H9 (cell line): Measurements from ENCODE around the gene PHF12. TPM values are rescaled to one million over a fixed set of nuclear protein-coding genes. Genes with fewer than 3 reads are reported as not detected.

Experiments
- DNase-seq: peaks from one replicate; pipeline ENCODE4 v3.0.0-alpha.2; 2017
- H2AFZ ChIP-seq: one replicate; pipeline ENCODE4 v1.6.1; 2013; ENCODE audit warnings: mild to moderate bottlenecking, low read length, control low read depth, moderate library complexity
- H2AK5ac ChIP-seq: 2 replicates; pipeline ENCODE4 v1.6.1; 2013; ENCODE audit warnings: low read length, control low read depth, mixed read lengths; ENCODE audit not compliant: insufficient read length
- H2BK120ac ChIP-seq: one replicate; pipeline ENCODE4 v1.6.1; 2013; ENCODE audit warnings: low read depth, mild to moderate bottlenecking, low read length, control low read depth, inconsistent platforms; ENCODE audit not compliant: poor library complexity, severe bottlenecking
- H2BK12ac ChIP-seq: 2 replicates; pipeline ENCODE4 v1.6.1; 2013; ENCODE audit warnings: low read length, control low read depth, mixed read lengths, low read depth; ENCODE audit not compliant: insufficient read length
- H2BK15ac ChIP-seq: 2 replicates; pipeline ENCODE4 v1.6.1; 2013; ENCODE audit warnings: low read depth, low read length, control low read depth
- H2BK20ac ChIP-seq: one replicate; pipeline ENCODE4 v1.6.1; 2013; ENCODE audit warnings: low read depth, mild to moderate bottlenecking, low read length, control low read depth, inconsistent platforms; ENCODE audit not compliant: poor library complexity, severe bottlenecking
- H2BK5ac ChIP-seq: 2 replicates; pipeline ENCODE4 v1.6.1; 2013; ENCODE audit warnings: low read length, control low read depth, mixed read lengths; ENCODE audit not compliant: insufficient read length
- H3K14ac ChIP-seq: 2 replicates; pipeline ENCODE4 v1.6.1; 2013; ENCODE audit warnings: low read length, control low read depth; ENCODE audit not compliant: insufficient read depth
- H3K18ac ChIP-seq: 2 replicates; pipeline ENCODE4 v1.6.1; 2013; ENCODE audit warnings: low read depth, mild to moderate bottlenecking, mixed read lengths, low read length, control low read depth; ENCODE audit not compliant: insufficient read length
- H3K23ac ChIP-seq: 2 replicates; pipeline ENCODE4 v1.6.1; 2013; ENCODE audit warnings: low read length, control low read depth, mixed read lengths, low read depth; ENCODE audit not compliant: insufficient read length
- H3K23me2 ChIP-seq: 2 replicates; pipeline ENCODE4 v1.6.1; 2013; ENCODE audit warnings: low read depth, mild to moderate bottlenecking, mixed read lengths, low read length, control low read depth; ENCODE audit not compliant: insufficient read length, poor library complexity, severe bottlenecking
- H3K27ac ChIP-seq: 2 replicates; pipeline ENCODE4 v1.5.1; 2013; ENCODE audit warnings: low read length, control low read depth, mixed read lengths, low read depth; ENCODE audit not compliant: insufficient read length
- H3K27me3 ChIP-seq: 2 replicates; pipeline ENCODE4 v1.6.1; 2013; ENCODE audit warnings: low read length, control low read depth, inconsistent platforms; ENCODE audit not compliant: insufficient read depth
- H3K4ac ChIP-seq: 2 replicates; pipeline ENCODE4 v1.6.1; 2013; ENCODE audit warnings: low read depth, mild to moderate bottlenecking, control low read depth, inconsistent platforms, low read length, moderate library complexity
- H3K4me1 ChIP-seq: 2 replicates; pipeline ENCODE4 v1.6.1; 2013; ENCODE audit warnings: low read length, control low read depth, inconsistent platforms; ENCODE audit not compliant: insufficient read depth
- H3K4me2 ChIP-seq: 2 replicates; pipeline ENCODE4 v1.6.1; 2013; ENCODE audit warnings: low read length, control low read depth, mixed read lengths; ENCODE audit not compliant: insufficient read length, insufficient read depth
- H3K56ac ChIP-seq: 2 replicates; pipeline ENCODE4 v1.6.1; 2013; ENCODE audit warnings: low read depth, mild to moderate bottlenecking, mixed read lengths, low read length, control low read depth; ENCODE audit not compliant: insufficient read length
- H3K79me1 ChIP-seq: 2 replicates; pipeline ENCODE4 v1.6.1; 2013; ENCODE audit warnings: low read depth, mild to moderate bottlenecking, moderate library complexity, low read length, control low read depth, inconsistent platforms; ENCODE audit not compliant: insufficient read depth, poor library complexity, severe bottlenecking
- H3K79me2 ChIP-seq: 2 replicates; pipeline ENCODE4 v1.6.1; 2013; ENCODE audit warnings: low read length, control low read depth, inconsistent platforms; ENCODE audit not compliant: insufficient read depth
- H3K9ac ChIP-seq: 2 replicates; pipeline ENCODE4 v1.6.1; 2013; ENCODE audit warnings: low read length, control low read depth, mixed read lengths; ENCODE audit not compliant: insufficient read length; ENCODE audit errors: extremely low read depth
- H3K9me3 ChIP-seq: one replicate; pipeline ENCODE4 v1.6.1; 2013; ENCODE audit warnings: low read depth, low read length, inconsistent platforms; ENCODE audit not compliant: control insufficient read depth
- H3T11ph ChIP-seq: one replicate; pipeline ENCODE4 v1.6.1; 2013; ENCODE audit warnings: mild to moderate bottlenecking, low read length, control low read depth, inconsistent platforms
- H4K20me1 ChIP-seq: one replicate; pipeline ENCODE4 v1.6.1; 2013; ENCODE audit not compliant: control insufficient read depth, insufficient read length, insufficient read depth
- H4K5ac ChIP-seq: 2 replicates; pipeline ENCODE4 v1.6.1; 2013; ENCODE audit warnings: low read depth, mild to moderate bottlenecking, mixed read lengths, low read length, control low read depth; ENCODE audit not compliant: insufficient read length
- H4K8ac ChIP-seq: replicated peaks from 2 replicates; pipeline ENCODE4 v1.6.1; 2013; ENCODE audit warnings: low read length, control low read depth, mixed read lengths, low read depth; ENCODE audit not compliant: insufficient read length
- H4K91ac ChIP-seq: 2 replicates; pipeline ENCODE4 v1.6.1; 2013; ENCODE audit warnings: low read depth, mild to moderate bottlenecking, moderate library complexity, mixed read lengths, low read length, control low read depth; ENCODE audit not compliant: insufficient read length
- H3K27ac Mint-ChIP-seq, 3 experiments: 2 replicates in 2 of 3; 3 replicates in 1 of 3; pipeline ENCODE4 v1.8.0; 2020 to 2021; ENCODE audit warnings: mixed read lengths in 3 of 3, mild to moderate bottlenecking in 1 of 3, moderate library complexity in 1 of 3
- H3K27me3 Mint-ChIP-seq: 2 replicates; pipeline ENCODE4 v1.8.0; 2021; ENCODE audit warnings: low read depth, mild to moderate bottlenecking, moderate library complexity, mixed read lengths
- H3K36me3 Mint-ChIP-seq, 3 experiments: 2 replicates in 2 of 3; 3 replicates in 1 of 3; pipeline ENCODE4 v1.8.0; 2020 to 2021; ENCODE audit warnings: low read depth in 3 of 3, mixed read lengths in 3 of 3; ENCODE audit not compliant: insufficient read depth in 1 of 3
- H3K4me1 Mint-ChIP-seq, 2 experiments: 2 replicates each; pipeline ENCODE4 v1.8.0; 2020; ENCODE audit warnings: mixed read lengths in 2 of 2
- H3K4me3 Mint-ChIP-seq, 2 experiments: 2 replicates in 1 of 2; 3 replicates in 1 of 2; pipeline ENCODE4 v1.8.0; 2020 to 2021; ENCODE audit warnings: mild to moderate bottlenecking in 2 of 2, mixed read lengths in 2 of 2, moderate library complexity in 1 of 2
- H3K9me3 Mint-ChIP-seq, 2 experiments: 2 replicates in 1 of 2; 3 replicates in 1 of 2; pipeline ENCODE4 v1.8.0; 2020; ENCODE audit warnings: mild to moderate bottlenecking in 2 of 2, mixed read lengths in 2 of 2, moderate library complexity in 1 of 2
- CTCF ChIP-seq: fragments of 200-600 bp; sonication (generic); conservative IDR thresholded peaks from 3 replicates; pipeline ENCODE4 v1.8.0; 2021; ENCODE audit warnings: antibody characterized with exemption, mild to moderate bottlenecking
- WGBS: extraction: QIAGEN DNeasy Blood & Tissue Kit; methylation state at CpG from one replicate; pipeline ENCODE4 v1.1.7; 2013; ENCODE audit warnings: missing lambda C conversion rate, low lambda C conversion rate, mixed read lengths; ENCODE audit not compliant: insufficient read length; ENCODE audit errors: extremely low coverage; 5-methylcytosine and 5-hydroxymethylcytosine counted together
- total RNA-seq: library from RNA; stranded (reverse); gene quantifications from 2 replicates; pipeline ENCODE4 v1.2.1, GENCODE V29; 2021

PHF12 gene
- total RNA-seq, 1 experiment from 2014 or later: 62.1 TPM

- Mint-ChIP-seq H3K4me3 (peak overlapping the region in 1 of 2 experiments; percentile 17; a peak in 2 of 5 replicates), H3K4me1 (peaks cover 40 to 53% of the 10 kb centered on the region in 2 experiments), H3K27me3 (peaks cover 8% of the 10 kb centered on the region), H3K9me3 (peaks cover 0 to 2% of the 10 kb centered on the region in 2 experiments; a peak in 1 of 5 replicates), H3K36me3 (no peaks in the 10 kb centered on the region; a peak in 1 of 7 replicates), H3K27ac (no peak overlapping the region)
- Histone ChIP-seq H3K56ac (no peak overlapping the region), H4K8ac (no peak overlapping the region), H2BK120ac (no peak overlapping the region), H3K4me1 (peaks cover 4% of the 10 kb centered on the region; the same call in 1 of the 2 replicates), H2AFZ (no peak overlapping the region), H3K4me2 (peak overlapping the region; percentile 19), H3K23ac (no peak overlapping the region), H3K4ac (no peak overlapping the region), H3K27ac (no peak overlapping the region), H3K9ac (no peak overlapping the region), H3K9me3 (no peaks in the 10 kb centered on the region), H2BK15ac (no peak overlapping the region), H3K79me1 (no peaks in the 10 kb centered on the region), H4K5ac (no peak overlapping the region), H3K18ac (no peak overlapping the region), H3T11ph (no peak overlapping the region), H3K27me3 (no peaks in the 10 kb centered on the region), H3K23me2 (no peaks in the 10 kb centered on the region), H2BK5ac (no peak overlapping the region), H4K91ac (no peak overlapping the region), H2BK12ac (no peak overlapping the region), H3K14ac (peak overlapping the region; percentile 14; the same call in 1 of the 2 replicates), H3K79me2 (no peaks in the 10 kb centered on the region), H2AK5ac (no peak overlapping the region), H4K20me1 (no peaks in the 10 kb centered on the region), H2BK20ac (no peak overlapping the region)
- WGBS: no CpG with 5 or more reads among the region's 36 CpGs
- no peak for TF ChIP-seq CTCF
- DNase-seq: peak; percentile 88
Measured at GRCh38 chr17:28985950-28986713, 34.8 kb upstream of the PHF12 start.
